Superior temporal gyrus (tissue), 1 donor: Measurements from ENCODE around the gene PRSS12.

ENCODE experiments used
- DNase-seq: peaks from one replicate; pipeline ENCODE4 v3.0.0-alpha.2; 2016; ENCODE audit errors: extremely low spot score

Gene PRSS12

DNA sequence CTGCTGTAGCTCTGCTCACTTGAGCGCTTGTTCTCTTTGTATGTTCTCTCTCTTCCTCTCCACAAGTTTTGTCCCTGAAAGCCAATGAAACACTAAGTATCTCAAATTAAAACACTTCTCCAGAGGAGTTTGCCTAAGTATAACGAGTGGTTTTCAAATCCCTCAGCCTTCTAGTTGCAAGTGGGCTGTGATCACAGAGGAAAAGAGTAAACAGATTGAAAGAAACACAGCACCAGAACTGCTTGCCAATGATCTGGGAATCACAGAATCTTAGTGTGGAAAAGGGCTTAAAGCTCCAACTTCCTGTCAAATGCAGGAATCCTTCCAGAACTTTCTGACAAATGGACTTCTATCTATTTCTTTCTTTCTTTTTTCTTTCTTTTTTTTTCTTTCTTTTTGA is 4.8 kb upstream of the PRSS12 start:
- no peak for DNase-seq

DNA sequence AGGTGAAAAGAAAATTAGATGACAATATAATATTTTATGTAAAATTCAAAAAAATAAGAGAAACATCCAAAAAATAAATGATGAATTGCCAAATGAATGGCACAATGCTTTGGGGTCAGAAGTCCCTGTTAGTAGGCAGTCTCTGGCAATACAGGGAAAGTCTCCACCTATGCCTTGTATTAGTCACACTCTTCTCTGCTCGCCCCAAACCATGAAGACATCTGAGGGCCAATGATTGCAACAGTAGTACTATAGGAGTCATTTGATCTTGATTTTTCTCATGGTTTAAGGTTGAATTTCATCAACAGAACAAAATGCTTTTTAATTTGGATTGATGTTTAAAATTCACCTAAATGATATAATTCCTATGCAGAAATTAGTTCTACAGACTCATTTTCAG is 3.9 kb upstream of the PRSS12 start:
- DNase-seq: no peak

DNA sequence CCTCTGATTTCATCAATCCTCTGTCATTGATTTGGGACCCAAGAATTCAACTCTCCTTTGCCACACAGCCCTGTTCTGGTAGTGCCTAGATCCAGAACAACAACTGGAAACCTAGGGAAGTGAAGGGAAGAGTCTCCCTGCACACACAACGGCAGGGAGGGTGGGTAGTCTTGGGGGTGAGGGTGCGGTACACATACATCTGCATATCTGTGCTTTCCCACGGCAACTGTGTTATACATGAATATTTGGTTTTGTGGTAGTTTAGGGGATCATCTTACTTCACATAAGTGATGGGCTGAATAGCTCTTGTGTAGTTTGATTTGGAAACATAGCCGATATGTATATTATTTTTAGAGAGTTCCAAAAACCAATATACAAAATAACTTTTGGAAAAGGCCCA is 3.3 kb upstream of the PRSS12 start:
- DNase-seq: no peak

DNA sequence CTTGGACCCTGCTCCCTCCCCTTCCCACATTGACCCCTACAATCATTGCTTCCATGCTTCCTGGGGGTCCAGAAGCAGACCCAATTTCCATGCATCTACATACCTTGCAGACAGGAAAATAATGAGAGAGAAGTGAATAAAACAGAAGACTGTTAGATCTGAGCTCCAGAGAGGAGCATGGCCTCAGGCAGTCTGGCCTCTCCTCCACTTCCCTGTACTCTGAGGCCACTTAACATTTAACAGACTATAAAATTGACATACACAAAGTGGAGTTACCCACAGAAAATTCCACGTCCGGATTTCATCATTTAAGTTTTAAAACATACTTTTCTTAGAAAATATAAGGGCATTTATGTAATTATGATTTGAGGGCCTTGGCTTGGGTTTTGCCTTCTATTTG is 2.1 kb upstream of the PRSS12 start:
- DNase-seq: no peak

DNA sequence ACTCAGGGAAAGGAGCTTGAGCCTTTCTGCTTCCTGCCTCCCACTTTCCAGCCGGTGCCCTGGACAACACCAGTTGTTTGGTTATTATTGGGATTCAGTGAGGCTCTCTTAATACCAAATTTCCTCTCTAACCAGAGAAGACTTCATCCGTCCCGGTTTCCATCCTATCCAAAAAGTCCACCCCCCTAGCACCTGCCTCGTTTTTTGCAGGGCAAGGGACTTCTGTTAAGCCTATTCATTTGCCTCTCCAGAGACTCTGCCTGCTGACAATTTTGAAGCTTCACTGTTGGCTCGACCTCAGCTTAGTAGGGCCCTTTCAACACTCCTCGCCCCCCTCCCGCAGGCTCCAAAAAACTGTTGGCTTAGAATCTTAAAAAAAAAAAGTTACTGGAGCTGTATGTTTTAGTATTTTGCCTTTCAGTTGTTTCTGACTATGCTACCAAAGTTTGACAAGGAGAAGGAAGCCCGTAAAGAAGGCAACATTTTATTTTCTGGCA is 779 bp upstream of the PRSS12 start:
- no peak for DNase-seq

DNA sequence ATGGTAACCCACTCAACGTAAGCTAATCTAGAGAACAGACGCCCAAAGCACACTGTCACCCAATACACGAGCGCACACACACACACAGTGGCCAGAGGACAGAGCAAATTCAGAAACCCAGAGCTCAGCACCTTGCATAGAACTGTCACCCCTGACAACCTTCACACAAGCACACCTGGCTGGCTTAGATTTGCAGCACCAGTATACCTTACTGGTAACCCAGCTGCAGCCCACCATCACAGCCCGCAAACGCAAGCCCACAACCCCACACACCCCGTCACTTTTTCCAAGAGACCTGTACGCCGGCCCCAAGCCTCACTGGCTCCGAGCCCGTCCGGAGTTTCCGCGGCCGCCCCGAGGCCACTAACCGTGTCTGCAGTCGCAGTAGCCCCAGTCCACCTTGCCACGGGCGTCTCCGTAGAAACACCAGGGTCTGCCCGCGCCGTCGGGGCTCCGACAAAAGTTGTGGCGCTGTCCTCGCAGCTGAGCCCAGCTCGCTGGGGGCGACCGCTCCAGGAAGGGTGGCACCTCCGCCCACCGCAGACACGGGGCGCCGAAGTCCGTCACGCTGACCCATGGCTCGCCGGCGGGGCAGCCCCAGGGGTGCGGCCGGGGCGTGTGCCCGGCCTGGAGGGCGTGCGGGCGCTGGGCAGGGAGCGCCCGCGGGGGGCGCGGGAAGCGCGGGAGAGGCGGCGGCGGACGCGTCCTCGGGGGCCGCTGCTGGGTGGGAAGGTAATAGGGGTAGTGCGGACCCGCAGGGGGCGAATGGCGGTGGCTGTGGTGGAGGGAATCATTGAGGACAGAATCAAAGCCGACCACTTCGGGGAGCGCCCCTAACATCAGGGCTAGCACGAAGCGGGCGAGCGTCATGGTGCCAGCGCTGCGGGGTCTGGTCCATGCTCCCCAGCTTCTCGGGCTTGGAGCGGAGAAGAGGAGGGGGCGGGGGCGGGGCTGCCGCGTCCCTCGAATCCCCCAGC is 664 bp downstream of the PRSS12 start:
- DNase-seq: no peak

DNA sequence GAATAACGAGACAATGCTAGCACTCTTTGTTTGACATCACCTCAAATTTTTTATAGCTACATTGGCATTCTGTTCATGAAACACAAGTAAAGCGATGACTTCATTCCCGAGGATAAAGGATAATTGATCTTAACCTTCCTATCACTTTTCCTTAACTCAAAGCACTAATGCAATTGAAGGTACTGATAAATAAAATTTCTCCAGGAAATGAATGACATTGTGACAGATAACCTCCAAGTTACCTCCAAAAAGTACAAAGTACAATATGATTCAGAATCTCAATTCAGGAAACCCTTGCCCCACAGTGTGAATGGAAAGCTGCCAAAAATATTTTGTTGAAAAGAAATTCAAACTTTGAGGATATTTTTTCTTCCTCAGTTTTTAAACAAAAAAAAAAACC is 1.8 kb downstream of the PRSS12 start:
- DNase-seq: no peak

DNA sequence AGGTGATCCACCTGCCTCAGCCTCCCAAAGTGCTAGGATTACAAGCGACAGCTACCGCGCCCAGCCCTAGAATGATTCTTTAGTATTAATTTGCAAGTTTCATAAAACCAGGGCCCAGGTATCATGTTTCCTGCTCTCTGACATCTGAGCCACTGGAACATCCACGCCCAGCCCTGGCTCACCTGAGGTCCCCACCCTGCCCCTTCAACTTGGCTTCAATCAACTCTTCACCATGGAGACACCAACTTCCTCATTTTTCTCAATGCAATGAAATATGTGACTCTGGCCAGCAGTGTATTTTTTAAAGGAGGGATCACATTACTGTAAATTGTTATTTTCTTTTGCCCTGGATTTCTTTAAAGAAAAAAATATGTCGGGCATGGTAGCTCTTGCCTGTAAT is 3.9 kb downstream of the PRSS12 start:
- no peak for DNase-seq

DNA sequence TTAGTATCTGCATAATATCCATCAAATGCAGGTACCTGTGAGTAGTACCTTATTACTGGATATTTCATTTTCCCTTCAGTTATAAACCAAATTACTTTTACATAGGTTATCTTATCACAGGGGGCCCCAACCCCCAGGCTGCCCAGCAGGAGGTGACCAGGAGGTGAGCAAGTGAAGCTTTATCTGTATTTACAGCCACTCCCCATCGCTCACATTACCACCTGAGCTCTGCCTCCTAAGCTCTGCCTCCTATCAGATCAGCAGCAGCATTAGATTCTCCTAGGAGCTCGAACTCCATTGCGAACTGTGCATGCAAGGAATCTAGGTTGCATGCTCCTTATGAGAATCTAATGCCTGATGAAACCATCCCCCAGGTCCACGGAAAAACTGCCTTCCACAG is 6.3 kb downstream of the PRSS12 start:
- DNase-seq: no peak

DNA sequence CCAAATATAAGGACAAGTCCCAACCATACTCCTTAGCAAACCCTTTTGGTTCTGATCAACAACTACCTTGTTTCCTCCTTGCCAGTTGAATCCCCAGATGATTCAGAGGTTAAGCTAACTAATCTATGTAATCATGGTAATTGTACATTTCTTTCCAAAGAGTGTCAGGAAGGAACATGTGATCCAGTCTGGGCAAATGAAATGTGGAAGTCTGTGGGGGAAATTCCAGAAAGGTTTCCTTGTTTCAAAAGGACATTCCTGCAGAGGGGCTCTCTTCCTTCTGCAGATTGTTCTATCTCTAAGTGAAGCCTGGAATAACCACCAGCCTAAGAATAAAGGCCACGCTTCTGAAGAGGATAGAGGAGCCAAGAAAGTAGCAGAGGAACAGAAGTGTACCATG is 7.0 kb downstream of the PRSS12 start:
- DNase-seq: no peak

DNA sequence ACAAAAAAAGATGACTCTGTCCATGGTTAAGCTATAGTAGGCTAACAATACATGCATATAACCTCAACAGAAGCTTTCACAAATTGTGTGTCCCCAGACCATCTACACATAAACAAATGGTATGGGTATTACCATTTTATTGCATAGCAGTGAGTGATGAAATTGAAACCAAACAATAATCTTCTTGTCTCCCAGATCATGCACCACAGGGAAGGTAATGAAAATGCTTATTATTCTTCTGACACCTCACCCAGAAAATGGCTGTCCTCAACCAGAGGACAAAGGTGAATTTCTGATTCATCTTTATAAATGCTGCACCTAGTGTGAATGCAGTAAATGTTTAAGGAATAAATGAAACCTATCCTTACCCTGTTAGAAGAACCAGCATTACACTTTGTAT is 8.0 kb downstream of the PRSS12 start:
- DNase-seq: no peak

DNA sequence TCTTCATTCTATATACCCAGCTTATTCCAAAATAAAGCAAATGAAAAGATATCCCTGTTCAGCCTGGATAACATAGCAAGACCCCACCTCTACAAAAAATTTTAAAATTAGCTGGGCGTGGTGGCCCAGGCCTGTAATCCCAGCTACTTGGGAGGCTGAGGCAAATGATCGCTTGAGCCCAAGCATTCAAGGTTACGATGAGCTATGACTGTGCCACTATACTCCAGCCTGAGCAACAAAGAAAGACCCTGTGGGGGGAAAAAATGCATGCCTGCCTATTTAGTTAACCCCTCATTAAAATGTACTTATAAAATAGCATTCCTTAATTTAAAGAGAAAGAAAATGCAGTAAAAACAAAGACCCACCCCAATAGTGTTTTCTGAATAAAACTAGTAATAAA is 9.3 kb downstream of the PRSS12 start:
- DNase-seq: no peak

DNA sequence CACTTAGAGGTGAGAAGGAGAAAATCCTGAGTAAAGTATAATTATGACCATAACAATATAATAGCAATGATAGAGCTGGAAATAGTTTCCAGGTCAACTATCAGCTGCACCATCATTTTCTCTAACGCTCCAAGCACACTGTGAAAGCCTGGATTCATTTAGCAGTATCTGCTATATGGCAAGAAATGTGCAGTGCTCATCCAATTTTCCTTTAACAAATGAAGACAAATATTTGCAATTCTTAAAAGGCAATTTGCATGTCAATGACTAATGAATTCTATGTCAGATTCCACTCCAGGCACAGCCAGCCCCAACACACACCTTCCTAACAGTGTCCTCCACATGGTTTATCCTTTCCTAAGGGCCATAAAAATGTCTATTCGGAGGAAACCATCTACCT is 12.7 kb downstream of the PRSS12 start:
- no peak for DNase-seq

DNA sequence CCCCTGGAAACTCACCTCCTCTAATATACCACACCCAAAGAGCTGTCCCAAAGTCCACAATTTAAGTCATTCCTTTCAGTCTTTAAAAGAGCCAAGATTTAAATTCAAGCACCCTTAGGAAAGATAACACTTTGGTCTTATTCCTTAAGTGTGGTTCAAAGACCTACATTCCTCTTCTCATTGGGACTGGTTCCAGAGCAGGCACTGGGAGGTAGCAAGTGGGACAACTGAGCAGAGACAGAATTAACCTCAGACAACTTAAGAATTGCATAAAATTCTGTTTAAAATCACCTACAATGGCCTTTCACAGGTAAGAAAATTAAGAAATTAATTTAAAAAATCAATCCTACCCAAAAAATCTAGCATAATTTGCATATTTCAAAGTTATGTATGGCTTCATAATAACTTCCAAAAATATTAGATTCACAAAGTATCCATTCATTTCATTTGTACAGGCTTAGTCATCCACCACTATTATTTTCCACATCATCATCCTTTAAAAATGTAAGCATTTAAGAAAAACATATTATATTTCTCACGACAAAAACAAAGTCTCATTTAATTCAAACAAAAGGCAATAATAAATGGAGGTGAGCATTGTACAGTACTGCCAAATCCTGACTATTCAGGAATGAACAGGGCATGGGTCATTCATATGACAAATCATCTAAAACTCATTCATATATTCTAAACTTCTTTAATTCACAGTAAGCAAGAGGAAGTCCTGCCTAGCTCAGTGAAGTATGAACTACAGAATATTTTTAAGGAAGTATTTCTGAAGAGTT is 13.6 kb downstream of the PRSS12 start:
- no peak for DNase-seq

DNA sequence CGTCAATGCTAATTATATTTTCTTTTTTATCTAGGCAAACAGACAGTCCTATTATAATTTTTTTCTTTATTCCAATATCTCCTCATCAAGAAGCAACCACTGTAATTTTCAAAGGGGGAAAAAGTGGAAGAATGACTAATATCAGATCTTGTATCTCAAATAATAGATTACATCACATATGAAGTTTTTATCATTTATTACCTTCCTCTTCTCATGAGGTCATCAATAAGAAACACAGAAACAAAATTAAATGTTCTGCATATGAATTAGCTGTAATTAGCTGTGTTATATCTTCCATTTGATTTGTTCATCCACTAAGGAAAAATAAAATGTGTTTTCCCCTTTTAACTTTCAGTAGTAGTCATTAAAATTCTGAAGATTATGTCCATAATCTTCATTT is 14.3 kb downstream of the PRSS12 start:
- no peak for DNase-seq

DNA sequence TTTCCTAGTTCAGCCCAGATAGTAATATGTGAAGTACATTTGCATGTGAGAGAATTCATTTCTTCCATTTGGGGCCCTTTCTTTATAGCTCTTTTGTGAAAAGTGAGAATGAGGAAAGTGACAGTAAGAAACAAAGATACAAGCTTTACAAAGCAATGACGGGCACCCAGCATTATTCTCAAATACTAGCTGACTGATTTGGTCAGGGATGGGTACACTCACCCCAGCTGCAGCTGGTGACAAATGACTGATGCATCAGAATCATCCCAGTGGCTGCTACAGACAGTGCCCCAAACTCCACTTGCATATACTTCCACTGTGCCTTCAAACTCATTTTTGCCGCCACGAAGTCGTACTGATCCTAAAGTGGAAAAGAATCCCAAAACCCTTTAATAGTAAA is 14.8 kb downstream of the PRSS12 start:
- no peak for DNase-seq

DNA sequence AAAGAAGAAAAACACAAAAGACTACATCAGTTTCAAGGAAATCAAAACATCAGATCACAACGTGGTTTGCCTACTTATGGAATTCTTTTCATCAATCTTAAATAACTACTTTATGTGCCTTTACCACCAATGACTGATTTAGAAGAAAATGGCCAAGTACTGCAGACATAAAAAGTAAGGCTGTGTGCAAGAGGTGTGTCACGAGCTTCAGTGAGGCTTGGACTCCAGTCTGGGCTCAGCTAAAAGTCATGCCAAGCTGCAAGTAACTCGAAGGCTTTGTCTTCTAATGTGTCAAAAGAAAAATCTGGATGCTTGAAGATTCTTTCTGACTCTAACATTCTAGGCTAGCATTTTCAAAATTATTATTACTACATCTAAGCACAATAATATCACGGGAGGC is 17.0 kb downstream of the PRSS12 start:
- DNase-seq: no peak

DNA sequence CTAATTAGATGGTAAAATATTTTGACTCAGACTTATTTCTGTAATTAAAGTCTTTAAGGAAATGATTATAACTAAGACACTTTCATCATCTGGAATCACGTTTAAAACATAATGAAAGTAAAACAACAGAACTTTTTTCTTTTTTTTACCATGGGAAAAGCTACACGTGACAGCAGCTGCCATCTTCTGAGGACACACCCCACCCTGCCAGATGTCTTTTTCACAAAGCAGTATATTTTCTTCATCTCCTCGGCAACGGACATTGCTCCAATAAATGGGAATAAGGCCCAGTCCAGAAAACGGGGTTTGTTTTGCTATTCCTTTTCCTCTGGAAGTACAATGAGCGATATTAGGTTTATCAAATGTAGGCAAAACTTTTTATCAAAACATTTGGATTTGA is 17.5 kb downstream of the PRSS12 start:
- no peak for DNase-seq

DNA sequence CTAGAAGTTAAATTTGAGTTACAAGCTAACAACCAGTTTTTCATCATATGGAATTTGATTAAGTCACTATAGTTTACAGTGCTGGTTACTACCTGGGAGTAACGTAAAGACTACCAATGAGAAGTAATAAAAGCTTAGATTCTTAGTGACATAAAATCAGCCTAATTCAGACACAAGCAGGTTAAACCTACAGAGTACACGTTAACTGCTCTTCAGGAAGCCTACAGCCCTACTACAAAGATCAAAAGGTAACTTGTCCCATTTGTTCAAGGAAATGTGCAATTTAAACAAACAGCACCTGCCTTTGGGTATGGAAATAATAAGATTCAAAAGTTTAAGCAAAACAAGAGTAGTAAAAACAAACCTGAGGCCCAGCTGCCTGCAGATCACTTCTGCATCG is 21.5 kb downstream of the PRSS12 start:
- no peak for DNase-seq

DNA sequence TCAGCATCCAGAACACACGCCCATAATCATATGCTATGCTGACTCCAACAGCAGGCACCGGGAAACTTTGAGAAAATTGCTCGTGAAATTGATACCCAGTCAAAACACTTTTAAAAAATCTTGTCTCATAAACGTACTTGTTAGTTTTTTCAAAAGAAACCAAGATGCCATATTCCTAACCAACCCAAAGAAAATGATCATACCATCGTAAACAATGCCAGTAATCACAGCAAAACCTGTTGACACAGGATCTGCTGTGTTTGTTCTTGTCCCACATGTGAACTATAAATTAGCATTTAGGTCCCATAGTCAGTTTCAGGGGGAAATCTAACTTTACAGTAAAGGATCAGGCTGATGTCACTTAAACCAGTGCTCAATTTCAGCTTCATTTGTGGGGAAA is 23.0 kb downstream of the PRSS12 start:
- DNase-seq: no peak

DNA sequence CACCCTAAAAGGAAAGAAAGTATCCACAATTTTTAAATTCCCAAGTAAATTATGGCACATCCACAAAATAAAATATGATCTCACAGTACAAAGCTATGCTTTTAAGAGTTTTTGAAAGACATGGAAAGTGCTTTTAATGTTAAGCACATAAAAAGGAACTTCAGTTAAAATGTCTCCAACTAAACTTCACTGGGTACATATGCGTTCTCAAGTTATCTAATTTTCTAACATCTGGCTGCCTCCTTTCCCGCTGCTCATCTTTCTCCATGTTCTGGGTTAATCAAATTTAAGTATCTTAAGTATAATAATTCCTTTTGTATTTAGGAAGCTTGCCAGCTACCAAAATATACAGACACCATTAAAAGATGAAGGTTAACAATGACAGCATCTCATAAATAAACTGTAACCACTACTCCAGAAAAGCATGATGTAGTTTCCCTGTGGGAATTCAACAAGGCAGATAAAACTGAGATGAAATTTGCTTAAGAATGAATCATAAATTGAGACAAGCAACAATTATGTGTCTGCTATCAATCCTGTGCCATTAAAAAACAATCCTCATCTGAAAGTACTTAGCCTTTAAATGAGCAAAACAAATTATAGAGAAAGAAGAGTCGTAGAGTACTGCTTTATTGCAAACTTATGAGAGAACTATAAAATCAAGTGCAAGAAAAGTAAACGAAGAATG is 25.1 kb downstream of the PRSS12 start:
- DNase-seq: no peak

DNA sequence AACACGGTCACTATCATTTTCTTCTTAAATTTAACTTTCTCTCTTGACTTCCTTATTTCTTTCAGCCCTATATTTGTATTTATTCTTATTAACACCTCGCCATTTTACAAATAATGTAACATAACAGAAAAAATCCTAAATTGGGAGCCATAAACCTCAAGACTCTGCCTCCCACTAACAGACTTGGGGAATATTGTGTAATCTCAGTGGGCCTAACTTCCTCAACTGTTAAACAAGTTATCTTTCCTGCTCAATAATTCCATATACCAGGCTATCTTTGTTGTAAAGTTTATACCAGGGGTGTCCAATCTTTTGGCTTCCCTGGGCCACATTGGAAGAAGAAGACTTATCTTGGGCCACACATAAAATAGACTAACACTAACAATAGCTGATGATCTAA is 26.2 kb downstream of the PRSS12 start:
- no peak for DNase-seq
